Hypothalamus (tissue), 51 donors: ENCODE data around the gene HDAC4.
A peak's percentile ranks its signal among the peaks of the same experiment; 100 is the strongest.

Experiments
- DNase-seq, 51 donors: peaks; one replicate each; lab custom pipeline; 2025; lab: John Stamatoyannopoulos, UW

The HDAC4 gene

GRCh38 chr2:239070466-239070865, 330.4 kb downstream of the HDAC4 start:
- DNase-seq, result no peak

GRCh38 chr2:239069362-239070333, 331.2 kb downstream of the HDAC4 start:
- DNase-seq, result peak in 2 of 51 donors; percentile 10 to 29

GRCh38 chr2:239068411-239068810, 332.4 kb downstream of the HDAC4 start:
- DNase-seq, result no peak

GRCh38 chr2:239067196-239067865, 333.5 kb downstream of the HDAC4 start:
- DNase-seq, result no peak

- no peak for DNase-seq
Observed at GRCh38 chr2:239066597-239066996, 334.2 kb downstream of the HDAC4 start.

- DNase-seq, result no peak
Observed at GRCh38 chr2:239065962-239066361, 334.9 kb downstream of the HDAC4 start.

- DNase-seq, result no peak
Observed at GRCh38 chr2:239065537-239065936, 335.3 kb downstream of the HDAC4 start.

GRCh38 chr2:239064891-239065290, 335.9 kb downstream of the HDAC4 start:
- no peak for DNase-seq

GRCh38 chr2:239064253-239064652, 336.6 kb downstream of the HDAC4 start:
- DNase-seq, result no peak

GRCh38 chr2:239062743-239063142, 338.1 kb downstream of the HDAC4 start:
- DNase-seq, result no peak

- DNase-seq, result no peak
Observed at GRCh38 chr2:239061824-239062570, 338.8 kb downstream of the HDAC4 start.

- DNase-seq, result no peak
Observed at GRCh38 chr2:239061121-239061666, 339.6 kb downstream of the HDAC4 start.

- no peak for DNase-seq
Observed at GRCh38 chr2:239060676-239061075, 340.1 kb downstream of the HDAC4 start.

GRCh38 chr2:239059854-239060253, 341.0 kb downstream of the HDAC4 start:
- DNase-seq, result peak in 2 of 51 donors; percentile 9 to 30

GRCh38 chr2:239058766-239059165, 342.1 kb downstream of the HDAC4 start:
- DNase-seq, result no peak

GRCh38 chr2:239057533-239057932, 343.3 kb downstream of the HDAC4 start:
- no peak for DNase-seq

GRCh38 chr2:239056611-239057010, 344.2 kb downstream of the HDAC4 start:
- no peak for DNase-seq

GRCh38 chr2:239055756-239056493, 344.9 kb downstream of the HDAC4 start:
- DNase-seq, result no peak

- DNase-seq, result no peak
Observed at GRCh38 chr2:239054921-239055320, 345.9 kb downstream of the HDAC4 start.
